Stimulated activated naive CD8-positive, alpha-beta T cell treated with anti-CD3 and anti-CD28 coated beads, Interleukin-15, Interleukin-2, amounts not matched to agents 100 ng/mL and 50 ng/mL, for 24 hours (primary cell): ENCODE measurements around the gene TMEM178A.
"Not testable (repeated sequence)": the region's sequence is repeated elsewhere in the genome, so short reads cannot be mapped to it uniquely, and the experiment has no call there.

Experiments used
- H3K27ac Mint-ChIP-seq: one replicate; pipeline ENCODE4 v1.8.0; 2021; ENCODE audit warnings: mild to moderate bottlenecking, mixed read lengths
- H3K27me3 Mint-ChIP-seq: one replicate; pipeline ENCODE4 v1.8.0; 2021; ENCODE audit warnings: mixed read lengths
- H3K36me3 Mint-ChIP-seq: one replicate; pipeline ENCODE4 v1.8.0; 2021; ENCODE audit warnings: low read depth, mixed read lengths
- H3K4me1 Mint-ChIP-seq: one replicate; pipeline ENCODE4 v1.8.0; 2021; ENCODE audit warnings: low read depth, mixed read lengths
- H3K4me3 Mint-ChIP-seq: one replicate; pipeline ENCODE4 v1.8.0; 2021; ENCODE audit warnings: mild to moderate bottlenecking, mixed read lengths
- H3K9me3 Mint-ChIP-seq: one replicate; pipeline ENCODE4 v1.8.0; 2021; ENCODE audit warnings: mixed read lengths

Gene TMEM178A

DNA sequence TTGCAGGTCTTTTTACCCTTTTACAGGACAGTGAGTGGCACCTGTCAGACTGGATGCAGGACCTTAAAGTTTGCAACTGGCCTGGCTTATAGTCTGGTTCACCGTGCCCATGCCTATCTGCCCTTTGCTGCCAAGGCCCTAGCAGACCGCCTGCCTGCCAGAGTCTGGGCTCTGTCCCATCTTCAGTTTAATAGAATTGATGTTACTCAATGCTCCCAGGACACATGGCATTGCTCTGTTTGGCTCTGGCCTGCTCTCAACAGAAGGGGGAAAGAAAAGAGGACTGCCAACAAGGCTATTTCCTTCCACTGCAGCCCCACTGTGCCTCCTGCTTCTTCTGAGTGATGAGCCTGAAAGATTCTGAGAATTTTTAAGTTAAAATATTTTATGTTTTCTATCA lies 25.6 kb upstream of the TMEM178A start:
- H3K9me3 Mint-ChIP-seq, result no peaks in the 10 kb centered on the region
- peaks cover 2% of the 10 kb centered on the region for H3K27me3 Mint-ChIP-seq
- no peaks in the 10 kb centered on the region for H3K4me1 Mint-ChIP-seq
- no peak overlapping the region for H3K27ac Mint-ChIP-seq
- H3K4me3 Mint-ChIP-seq, result no peak overlapping the region
- no peaks in the 10 kb centered on the region for H3K36me3 Mint-ChIP-seq

- Mint-ChIP-seq H3K27ac (no peak overlapping the region), H3K9me3 (no peaks in the 10 kb centered on the region), H3K27me3 (peaks cover 2% of the 10 kb centered on the region), H3K4me3 (no peak overlapping the region), H3K4me1 (no peaks in the 10 kb centered on the region), H3K36me3 (no peaks in the 10 kb centered on the region)
These were observed 25.0 kb upstream of the TMEM178A start for GRCh38 chr2:39640681-39641080.

- Mint-ChIP-seq H3K27ac (no peak overlapping the region), H3K27me3 (peaks cover 2% of the 10 kb centered on the region), H3K4me3 (no peak overlapping the region), H3K36me3 (no peaks in the 10 kb centered on the region), H3K4me1 (no peaks in the 10 kb centered on the region), H3K9me3 (no peaks in the 10 kb centered on the region)
These were observed 24.1 kb upstream of the TMEM178A start for GRCh38 chr2:39641635-39642034.

- H3K4me1 Mint-ChIP-seq, result no peaks in the 10 kb centered on the region
- H3K27me3 Mint-ChIP-seq, result peaks cover 2% of the 10 kb centered on the region
- H3K9me3 Mint-ChIP-seq, result no peaks in the 10 kb centered on the region
- no peak overlapping the region for H3K27ac Mint-ChIP-seq
- no peaks in the 10 kb centered on the region for H3K36me3 Mint-ChIP-seq
- no peak overlapping the region for H3K4me3 Mint-ChIP-seq
These were observed 23.5 kb upstream of the TMEM178A start for GRCh38 chr2:39642051-39642718.

DNA sequence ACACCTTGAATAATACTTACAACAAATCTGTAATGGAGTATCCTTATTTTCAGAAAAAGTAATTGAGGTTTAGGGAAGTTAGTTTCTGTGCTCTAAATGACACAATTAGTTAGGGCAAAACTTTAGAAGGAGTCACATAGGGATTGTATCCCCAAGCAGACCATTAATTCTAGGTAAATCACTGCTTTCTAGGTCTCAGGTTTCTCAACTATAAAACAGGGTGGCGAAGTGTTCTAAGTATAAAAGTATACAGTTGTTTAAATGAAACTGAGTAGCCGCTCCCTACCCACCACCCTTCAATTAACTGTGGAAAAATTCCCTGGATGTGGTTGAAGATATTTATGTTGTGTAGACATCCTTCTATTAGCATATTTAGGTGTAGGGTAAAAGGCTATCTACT lies 19.9 kb upstream of the TMEM178A start:
- Mint-ChIP-seq H3K36me3 (no peaks in the 10 kb centered on the region), H3K9me3 (no peaks in the 10 kb centered on the region), H3K27ac (no peak overlapping the region), H3K4me1 (no peaks in the 10 kb centered on the region), H3K4me3 (no peak overlapping the region), H3K27me3 (no peaks in the 10 kb centered on the region)

DNA sequence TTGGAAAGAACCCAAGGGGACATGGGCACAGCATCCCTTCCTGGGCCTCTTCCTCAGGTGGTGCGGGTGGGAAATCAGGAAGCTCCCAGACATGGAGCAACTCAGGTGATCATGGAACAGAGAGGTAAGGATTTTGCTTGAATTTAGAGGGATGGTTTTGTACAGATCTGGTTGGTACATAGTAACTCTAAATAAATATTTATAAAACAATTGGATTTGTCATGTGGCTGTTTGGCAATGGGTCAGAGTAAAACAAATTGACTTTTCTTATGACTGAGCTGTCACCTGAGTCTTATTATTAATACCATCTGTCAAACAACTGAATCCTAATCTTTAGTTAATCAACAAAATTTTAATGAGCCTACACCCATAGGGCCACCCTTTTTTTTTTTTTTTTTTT lies 19.4 kb upstream of the TMEM178A start:
- no peaks in the 10 kb centered on the region for H3K27me3 Mint-ChIP-seq
- H3K36me3 Mint-ChIP-seq, result no peaks in the 10 kb centered on the region
- H3K9me3 Mint-ChIP-seq, result no peaks in the 10 kb centered on the region
- H3K27ac Mint-ChIP-seq, result no peak overlapping the region
- no peak overlapping the region for H3K4me3 Mint-ChIP-seq
- no peaks in the 10 kb centered on the region for H3K4me1 Mint-ChIP-seq

DNA sequence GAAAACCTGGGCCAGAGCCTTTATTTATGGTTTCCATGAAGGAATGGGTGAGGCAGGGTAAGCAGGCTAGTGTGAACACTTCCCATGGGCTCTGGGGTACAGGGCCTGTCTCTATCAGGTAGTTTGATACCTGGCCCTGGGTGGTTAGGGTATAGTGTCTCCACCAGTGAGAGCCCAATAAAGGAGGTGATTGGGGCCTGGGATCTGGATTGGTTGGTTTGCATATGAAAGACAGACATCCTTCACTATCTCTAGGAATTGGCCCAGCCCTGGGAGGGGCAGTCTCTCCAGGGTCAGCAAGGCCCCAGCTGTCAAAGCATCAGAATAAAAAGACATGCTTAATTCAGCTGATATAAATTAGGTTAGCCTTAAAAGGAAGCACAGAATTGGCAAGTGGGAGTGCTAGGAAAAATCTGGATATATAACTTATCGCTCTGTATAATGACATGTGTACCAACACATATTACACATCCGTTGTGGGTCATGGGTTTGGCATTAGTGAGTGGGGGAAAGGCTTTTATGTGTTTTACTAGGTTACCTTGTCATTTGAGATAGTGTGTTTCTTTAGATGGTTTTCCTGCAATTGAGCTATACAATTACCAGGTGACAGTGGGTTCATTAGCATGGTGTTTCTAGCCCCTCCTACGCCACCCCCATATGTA lies 18.5 kb upstream of the TMEM178A start:
- no peaks in the 10 kb centered on the region for H3K9me3 Mint-ChIP-seq
- no peaks in the 10 kb centered on the region for H3K4me1 Mint-ChIP-seq
- H3K36me3 Mint-ChIP-seq, result no peaks in the 10 kb centered on the region
- no peak overlapping the region for H3K4me3 Mint-ChIP-seq
- H3K27ac Mint-ChIP-seq, result no peak overlapping the region
- no peaks in the 10 kb centered on the region for H3K27me3 Mint-ChIP-seq

DNA sequence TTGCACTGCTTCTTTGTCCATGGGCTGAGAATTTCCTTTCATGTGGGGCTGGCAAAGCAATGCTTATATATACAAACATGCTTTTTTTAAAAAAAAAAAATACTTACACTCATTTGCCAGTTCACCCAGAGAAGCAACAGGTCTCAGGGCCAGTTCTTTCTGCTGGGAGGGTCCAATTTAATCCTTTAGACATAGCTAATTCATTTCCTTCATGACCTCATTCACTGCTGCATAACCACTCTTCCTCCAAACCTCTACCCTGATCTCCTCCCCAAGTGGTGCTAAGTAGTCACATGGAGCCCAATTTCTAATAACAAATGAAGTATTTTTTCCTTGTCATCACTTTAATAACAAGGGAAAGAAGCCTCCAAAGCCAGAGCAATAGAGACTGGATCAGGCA lies 17.1 kb upstream of the TMEM178A start:
- H3K27me3 Mint-ChIP-seq, result peaks cover 4% of the 10 kb centered on the region
- no peak overlapping the region for H3K4me3 Mint-ChIP-seq
- peaks cover 6% of the 10 kb centered on the region for H3K9me3 Mint-ChIP-seq
- H3K36me3 Mint-ChIP-seq, result no peaks in the 10 kb centered on the region
- H3K4me1 Mint-ChIP-seq, result no peaks in the 10 kb centered on the region
- no peak overlapping the region for H3K27ac Mint-ChIP-seq

DNA sequence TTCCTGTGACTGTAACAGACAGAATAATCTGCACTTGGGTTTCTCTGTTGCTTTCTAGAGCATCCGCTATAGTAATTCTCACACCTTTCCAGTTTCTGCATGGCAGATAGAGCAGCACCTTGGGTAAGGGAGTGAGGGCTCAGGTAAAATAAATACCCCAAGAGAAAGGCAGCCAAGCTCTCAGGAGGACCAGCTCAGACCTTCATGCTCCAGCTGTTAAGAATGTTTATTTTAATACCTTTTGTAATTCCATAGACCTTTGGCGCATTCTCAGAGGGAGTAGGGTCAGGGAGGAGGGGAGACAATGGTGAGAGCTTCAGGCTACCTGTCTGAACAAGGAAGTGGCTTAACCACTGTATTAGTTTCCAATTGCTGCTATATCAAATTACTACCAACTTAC lies 16.2 kb upstream of the TMEM178A start:
- H3K9me3 Mint-ChIP-seq, result peaks cover 9% of the 10 kb centered on the region
- no peak overlapping the region for H3K27ac Mint-ChIP-seq
- no peaks in the 10 kb centered on the region for H3K36me3 Mint-ChIP-seq
- no peak overlapping the region for H3K4me3 Mint-ChIP-seq
- peaks cover 9% of the 10 kb centered on the region for H3K27me3 Mint-ChIP-seq
- H3K4me1 Mint-ChIP-seq, result no peaks in the 10 kb centered on the region

DNA sequence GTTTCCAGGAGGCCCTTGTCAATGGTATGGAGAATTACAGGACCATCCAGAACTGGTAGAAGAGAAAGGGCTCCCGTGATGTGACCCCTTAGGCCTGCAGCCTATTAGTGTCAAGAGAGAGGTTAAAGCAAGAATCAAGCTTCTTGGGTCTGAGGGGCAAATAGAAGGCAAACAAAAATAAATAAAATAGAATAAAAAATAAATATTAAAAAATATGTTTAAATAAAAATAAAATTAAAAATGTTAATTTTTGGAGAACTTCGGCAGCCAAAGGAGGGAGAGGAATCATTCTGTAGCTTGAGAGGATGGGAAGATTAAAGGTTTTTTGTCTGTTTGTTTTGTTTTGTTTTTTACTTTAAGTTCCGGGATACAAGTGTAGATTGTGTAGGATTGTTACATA lies 15.2 kb upstream of the TMEM178A start:
- Mint-ChIP-seq H3K9me3 (peaks cover 9% of the 10 kb centered on the region), H3K36me3 (no peaks in the 10 kb centered on the region)

GRCh38 chr2:39656215-39656614 lies 9.5 kb upstream of the TMEM178A start:
- peaks cover 16% of the 10 kb centered on the region for H3K27me3 Mint-ChIP-seq
- H3K4me3 Mint-ChIP-seq, H3K27ac Mint-ChIP-seq, H3K36me3 Mint-ChIP-seq, H3K4me1 Mint-ChIP-seq, H3K9me3 Mint-ChIP-seq: not testable (repeated sequence)

More for the DNA sequence above, 15.2 kb upstream of the TMEM178A start:
- Mint-ChIP-seq H3K4me1 (no peaks in the 10 kb centered on the region), H3K4me3 (no peak overlapping the region), H3K27ac (no peak overlapping the region), H3K27me3 (peaks cover 9% of the 10 kb centered on the region)

DNA sequence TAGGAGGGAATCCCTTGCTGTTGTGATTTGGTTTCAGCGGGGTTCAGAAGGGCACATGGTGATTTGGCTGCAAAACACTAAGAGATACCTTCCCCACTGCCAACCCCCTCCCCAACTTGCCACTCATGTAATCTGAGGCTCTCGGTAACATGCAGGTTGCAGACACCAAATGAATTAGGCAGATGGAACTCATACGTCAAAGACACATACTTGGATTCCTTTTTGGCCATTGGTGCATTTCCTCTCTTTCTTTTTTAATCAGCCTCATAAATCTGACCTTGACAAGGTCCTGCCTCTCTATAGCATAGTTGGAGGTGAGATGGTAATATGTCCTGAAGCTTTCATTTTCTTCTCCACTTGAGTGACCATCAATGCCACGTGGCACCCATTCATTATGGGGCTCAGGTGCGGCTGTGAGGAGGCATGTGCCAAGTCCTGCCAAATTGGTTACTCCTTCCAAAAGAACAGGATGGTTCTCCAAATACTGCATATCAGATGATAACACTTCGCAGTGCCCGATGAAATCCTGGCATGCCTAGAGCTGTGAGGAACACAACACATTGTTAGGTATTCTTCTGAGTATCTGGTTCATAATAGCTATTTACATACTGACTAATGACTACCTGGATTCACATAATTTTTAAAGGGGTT lies 8.3 kb upstream of the TMEM178A start:
- Mint-ChIP-seq H3K4me3 (no peak overlapping the region), H3K27me3 (peaks cover 21% of the 10 kb centered on the region), H3K4me1 (no peaks in the 10 kb centered on the region), H3K36me3 (no peaks in the 10 kb centered on the region), H3K27ac (no peak overlapping the region), H3K9me3 (peaks cover 9% of the 10 kb centered on the region)

- H3K4me3 Mint-ChIP-seq, result no peak overlapping the region
- H3K27me3 Mint-ChIP-seq, result peaks cover 27% of the 10 kb centered on the region
- peaks cover 6% of the 10 kb centered on the region for H3K9me3 Mint-ChIP-seq
- no peaks in the 10 kb centered on the region for H3K4me1 Mint-ChIP-seq
- no peaks in the 10 kb centered on the region for H3K36me3 Mint-ChIP-seq
- H3K27ac Mint-ChIP-seq, result no peak overlapping the region
These were observed 7.3 kb upstream of the TMEM178A start for GRCh38 chr2:39658371-39658770.

- no peaks in the 10 kb centered on the region for H3K36me3 Mint-ChIP-seq
- peaks cover 35% of the 10 kb centered on the region for H3K27me3 Mint-ChIP-seq
- no peak overlapping the region for H3K27ac Mint-ChIP-seq
- no peaks in the 10 kb centered on the region for H3K4me1 Mint-ChIP-seq
- no peaks in the 10 kb centered on the region for H3K9me3 Mint-ChIP-seq
- no peak overlapping the region for H3K4me3 Mint-ChIP-seq
These were observed 5.7 kb upstream of the TMEM178A start for GRCh38 chr2:39659765-39660611.
